Gastrocnemius medialis (tissue), 4 donors: ENCODE measurements around the gene CDKL5.

Source experiments
- POLR2A ChIP-seq, 2 donors: fragments of 450-650 bp; IDR thresholded peaks; one replicate each; pipeline ENCODE4 v1.6.1; 2017; ENCODE audit warnings: antibody characterized with exemption in 2 of 2, mild to moderate bottlenecking in 2 of 2, moderate library complexity in 2 of 2
- TF ChIP-seq, protein P1 (sequence below), 5 experiments: fragments of 450-650 bp in 3 of 5; fragments of 200-600 bp in 2 of 5; sonication (generic) in 2 of 5; IDR thresholded peaks in 4 of 5; conservative IDR thresholded peaks in 1 of 5; 1 replicate in 4 of 5; 2 replicates in 1 of 5; pipeline ENCODE4 v1.5.1; 2016 to 2019; ENCODE audit warnings: antibody characterized with exemption in 5 of 5, mild to moderate bottlenecking in 3 of 5, moderate library complexity in 3 of 5

DNA sequence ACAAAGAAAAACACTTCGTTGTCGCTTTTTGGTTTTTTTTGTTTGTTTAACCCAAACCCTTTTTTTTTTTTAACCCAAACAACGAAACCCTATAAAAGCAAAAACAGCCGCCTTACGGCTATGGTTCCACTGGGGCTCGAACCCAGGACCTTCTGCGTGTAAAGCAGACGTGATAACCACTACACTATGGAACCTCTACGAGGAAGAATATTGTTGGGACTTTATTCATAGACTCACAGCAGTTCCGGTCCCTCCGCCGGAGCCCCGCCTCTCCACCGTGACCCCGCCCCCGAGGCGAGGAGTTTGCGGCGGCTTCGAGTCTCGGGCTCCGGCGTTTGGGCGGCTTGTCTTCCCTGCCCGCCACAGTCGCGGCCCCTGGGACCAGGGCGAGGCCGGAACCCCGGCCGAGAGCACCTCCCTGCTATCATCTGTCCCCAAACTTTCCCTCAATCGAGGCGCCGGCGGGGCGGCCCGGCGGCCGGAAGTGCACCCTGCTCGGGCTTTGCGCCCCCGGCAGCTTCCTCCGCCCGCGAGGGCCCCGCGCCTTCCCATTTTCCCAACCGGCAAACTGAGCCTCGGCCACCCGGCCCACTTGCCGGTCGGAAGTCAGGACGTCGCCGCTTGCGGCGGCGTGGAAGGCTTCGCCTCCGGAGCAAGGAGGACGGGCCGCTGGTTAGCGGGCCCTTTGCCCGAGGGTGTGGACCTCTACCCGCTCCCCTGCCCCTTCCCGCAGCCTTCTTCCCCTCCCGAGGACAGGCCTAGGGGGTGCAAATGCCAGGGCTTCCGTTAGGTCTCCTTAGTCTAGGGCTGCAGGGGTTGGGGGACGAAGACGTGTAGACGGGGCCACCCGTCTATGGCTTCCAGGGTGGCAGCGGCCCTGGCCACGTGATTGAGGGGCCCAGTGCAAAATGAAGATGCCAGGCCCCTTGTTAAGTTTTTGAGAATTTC lies 249.7 kb downstream of the CDKL5 start:
- TF ChIP-seq, protein P1, sequence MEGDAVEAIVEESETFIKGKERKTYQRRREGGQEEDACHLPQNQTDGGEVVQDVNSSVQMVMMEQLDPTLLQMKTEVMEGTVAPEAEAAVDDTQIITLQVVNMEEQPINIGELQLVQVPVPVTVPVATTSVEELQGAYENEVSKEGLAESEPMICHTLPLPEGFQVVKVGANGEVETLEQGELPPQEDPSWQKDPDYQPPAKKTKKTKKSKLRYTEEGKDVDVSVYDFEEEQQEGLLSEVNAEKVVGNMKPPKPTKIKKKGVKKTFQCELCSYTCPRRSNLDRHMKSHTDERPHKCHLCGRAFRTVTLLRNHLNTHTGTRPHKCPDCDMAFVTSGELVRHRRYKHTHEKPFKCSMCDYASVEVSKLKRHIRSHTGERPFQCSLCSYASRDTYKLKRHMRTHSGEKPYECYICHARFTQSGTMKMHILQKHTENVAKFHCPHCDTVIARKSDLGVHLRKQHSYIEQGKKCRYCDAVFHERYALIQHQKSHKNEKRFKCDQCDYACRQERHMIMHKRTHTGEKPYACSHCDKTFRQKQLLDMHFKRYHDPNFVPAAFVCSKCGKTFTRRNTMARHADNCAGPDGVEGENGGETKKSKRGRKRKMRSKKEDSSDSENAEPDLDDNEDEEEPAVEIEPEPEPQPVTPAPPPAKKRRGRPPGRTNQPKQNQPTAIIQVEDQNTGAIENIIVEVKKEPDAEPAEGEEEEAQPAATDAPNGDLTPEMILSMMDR (IDR thresholded peaks at IDR 0.05 in 4 of 5, conservative IDR thresholded peaks at IDR 0.05 in 1 of 5): no peak
- TF ChIP-seq POLR2A (IDR thresholded peaks at IDR 0.05): peak; percentile 24 to 38
